ENCODE results near the gene ANAPC7.

Gene ANAPC7

GRCh38 chr12:110373425-110373824, 30.1 kb downstream of the ANAPC7 start:
- no peak for DNase-seq

GRCh38 chr12:110373025-110373424, 30.5 kb downstream of the ANAPC7 start:
- no peak for DNase-seq

DNA sequence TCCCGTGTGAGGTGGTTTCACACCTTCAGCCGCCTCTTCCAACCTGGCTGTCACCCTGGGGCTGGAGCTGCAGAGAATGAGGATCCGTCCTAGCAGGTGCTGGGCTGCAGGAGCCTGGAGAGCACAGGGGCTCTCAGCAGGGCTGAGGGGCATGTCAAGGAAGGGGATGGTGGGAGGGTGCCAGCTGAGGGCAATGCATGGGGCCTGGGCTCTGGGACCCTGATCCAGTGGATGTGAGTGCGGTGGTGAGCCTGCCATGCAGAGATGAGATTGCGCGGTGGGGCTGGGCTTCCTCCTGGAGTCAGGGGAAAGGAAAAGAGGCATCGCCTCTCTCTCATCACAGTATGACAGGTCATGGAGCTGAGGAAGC, 31.5 kb downstream of the ANAPC7 start:
- DNase-seq: no peak

GRCh38 chr12:110371408-110372055, 32.0 kb downstream of the ANAPC7 start:
- no peak for DNase-seq

DNA sequence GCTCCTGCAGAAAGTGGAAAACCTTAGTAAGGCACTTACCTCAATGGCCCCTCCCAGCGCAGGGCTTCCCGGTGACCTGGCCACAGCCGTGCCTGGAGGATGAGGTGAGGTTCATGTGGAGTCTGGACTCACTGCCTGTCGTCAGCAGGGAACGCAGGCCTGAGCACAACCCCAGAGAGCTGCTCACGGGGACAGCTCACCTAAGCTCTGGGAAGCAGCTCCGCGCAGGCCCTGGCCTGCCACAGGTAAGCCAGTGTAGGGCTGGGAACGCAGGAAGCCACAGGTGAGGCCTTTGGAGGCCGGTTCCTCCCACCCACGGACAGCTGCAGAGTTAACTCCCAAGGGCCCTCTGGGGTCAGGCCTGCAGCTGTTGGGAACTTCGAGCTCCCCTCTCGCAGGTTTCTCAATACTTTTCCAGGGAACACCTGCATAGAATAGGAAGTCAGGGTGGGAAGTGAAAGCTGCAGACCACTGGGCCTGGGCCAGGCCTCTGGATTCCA, 32.7 kb downstream of the ANAPC7 start:
- no peak for DNase-seq

DNA sequence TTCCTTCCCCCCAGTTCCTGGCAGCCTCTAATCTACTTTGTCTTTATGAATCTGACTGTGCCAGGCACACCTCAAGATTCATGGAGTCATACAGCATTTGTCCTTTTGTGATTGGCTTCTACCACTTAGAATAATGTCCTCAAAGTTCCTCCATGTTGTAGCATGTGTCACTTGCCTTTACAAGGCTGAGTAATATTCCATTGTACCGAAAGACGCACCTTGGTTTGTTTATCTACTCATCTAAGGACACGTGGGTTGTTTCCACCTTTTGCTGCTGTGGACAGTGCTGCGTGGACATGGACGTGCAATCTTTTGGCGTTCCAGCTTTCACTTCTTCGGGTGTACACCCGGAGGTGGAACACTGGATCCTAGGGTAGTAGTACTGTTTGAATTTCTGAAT, 33.5 kb downstream of the ANAPC7 start:
- DNase-seq: no peak

- DNase-seq: no peak
Observed at GRCh38 chr12:110367181-110367864, 36.2 kb downstream of the ANAPC7 start.

DNA sequence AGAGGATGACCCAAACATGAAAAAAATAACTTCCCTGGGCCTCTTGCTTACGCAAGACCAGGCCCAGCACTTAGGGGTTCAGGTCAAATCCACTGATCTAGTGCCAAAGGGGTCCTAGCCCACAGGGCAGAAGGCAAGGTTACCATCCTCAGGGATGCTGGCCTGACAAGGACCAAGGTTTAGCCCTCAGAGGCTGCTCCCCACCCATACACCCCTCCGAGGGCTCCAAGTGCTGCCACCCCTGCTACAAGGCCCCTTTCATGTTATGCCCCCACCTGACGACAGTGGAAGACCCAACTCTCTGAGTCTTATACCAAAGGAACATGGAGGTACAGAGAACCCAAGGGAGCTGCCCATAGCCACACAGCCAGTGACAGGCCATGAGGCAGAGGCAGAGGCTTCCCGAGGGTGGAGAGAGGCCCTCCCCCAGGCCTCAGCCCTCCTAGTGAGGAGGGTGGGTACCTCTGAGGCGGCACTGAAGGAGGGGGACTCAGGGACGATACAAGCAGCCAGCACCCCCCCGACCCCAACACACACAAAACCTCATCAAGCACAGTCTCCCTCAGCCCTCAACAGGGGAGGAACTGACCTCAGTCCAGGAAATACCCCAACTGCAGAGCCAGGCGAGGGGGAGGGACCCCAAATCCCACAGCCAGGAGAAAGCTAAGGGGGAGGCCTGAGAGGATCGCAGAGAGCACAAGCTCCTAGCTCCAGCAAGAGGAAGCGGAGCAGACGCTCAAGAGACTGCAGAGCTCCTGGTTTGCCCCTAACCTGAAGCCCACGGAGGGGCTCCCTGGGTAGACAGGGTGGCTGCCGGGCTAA, 37.0 kb downstream of the ANAPC7 start:
- peak; percentile 31 to 82 for DNase-seq

- DNase-seq: peak; percentile 60 to 91
Observed at GRCh38 chr12:110365489-110366320, 37.8 kb downstream of the ANAPC7 start.

DNA sequence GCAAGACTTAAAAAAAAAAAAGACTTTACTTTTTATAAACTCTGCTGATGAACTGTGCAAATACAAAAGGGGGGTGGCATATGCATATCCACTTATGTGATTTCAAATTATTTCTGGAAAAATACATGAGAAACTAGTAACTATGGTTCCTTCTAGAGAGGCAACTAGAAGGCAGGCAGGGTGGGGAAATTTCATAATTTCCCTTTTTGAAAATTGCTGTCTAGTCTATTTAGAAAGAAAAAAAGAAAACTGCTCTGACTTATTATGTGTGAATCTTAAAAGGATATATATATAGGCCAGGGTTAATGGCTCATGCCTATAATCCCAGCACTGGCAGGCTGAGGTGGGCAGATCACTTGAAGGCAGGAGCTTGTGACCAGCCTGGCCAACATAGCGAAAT, 42.3 kb downstream of the ANAPC7 start:
- DNase-seq: peak; percentile 81 to 84

GRCh38 chr12:110358384-110359097, 45.0 kb downstream of the ANAPC7 start:
- peak; percentile 51 to 59 for DNase-seq

GRCh38 chr12:110355073-110355472, 48.4 kb downstream of the ANAPC7 start:
- no peak for DNase-seq

DNA sequence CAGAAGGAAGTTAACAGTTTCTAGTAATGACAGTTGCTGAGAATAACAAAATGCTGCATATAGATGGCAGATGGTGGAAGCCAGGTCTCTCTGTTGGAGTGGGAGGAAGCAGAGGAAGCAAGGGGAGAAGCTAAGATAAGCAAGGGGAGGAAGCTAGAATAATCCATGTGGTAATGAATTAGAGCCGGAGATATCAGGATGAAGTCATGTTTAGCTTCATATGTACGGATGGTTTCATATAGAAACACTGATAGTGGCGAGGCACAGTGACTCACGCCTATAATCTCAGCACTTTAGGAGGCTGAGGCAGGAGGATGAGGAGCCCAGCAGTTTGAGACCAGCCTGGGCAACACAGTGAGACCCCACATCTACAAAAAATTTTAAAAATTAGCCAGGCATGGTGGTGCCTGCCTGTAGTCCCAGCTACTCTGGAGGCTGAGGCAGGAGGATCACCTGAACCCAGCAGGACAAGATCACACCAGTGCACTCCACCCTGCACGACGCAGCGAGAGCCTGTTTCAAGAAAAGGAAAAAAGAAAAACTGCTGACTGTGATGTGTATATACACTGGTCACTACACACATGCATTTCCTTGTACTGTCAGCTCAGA, 49.2 kb downstream of the ANAPC7 start:
- DNase-seq: peak; percentile 40 to 60

GRCh38 chr12:110353211-110353965, 50.1 kb downstream of the ANAPC7 start:
- DNase-seq: no peak

DNA sequence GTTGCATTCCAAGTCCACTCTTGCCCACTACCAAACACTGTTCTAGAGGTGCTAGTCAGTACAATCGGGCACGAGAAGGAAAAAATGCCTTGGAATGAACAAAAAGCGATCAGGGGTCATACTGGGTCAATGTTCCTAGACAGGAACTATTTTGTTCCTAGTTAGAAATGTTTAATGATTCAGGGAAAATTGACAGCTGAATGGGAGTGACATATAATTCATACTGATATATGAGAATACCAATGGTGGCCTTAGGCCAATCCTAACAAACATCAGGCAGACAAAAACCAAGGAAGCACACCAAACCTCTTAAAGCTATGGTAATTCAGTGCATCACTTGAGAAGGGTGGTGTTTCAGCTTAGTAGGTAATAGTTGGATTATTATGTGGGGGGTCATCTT, 51.1 kb downstream of the ANAPC7 start:
- DNase-seq: no peak

DNA sequence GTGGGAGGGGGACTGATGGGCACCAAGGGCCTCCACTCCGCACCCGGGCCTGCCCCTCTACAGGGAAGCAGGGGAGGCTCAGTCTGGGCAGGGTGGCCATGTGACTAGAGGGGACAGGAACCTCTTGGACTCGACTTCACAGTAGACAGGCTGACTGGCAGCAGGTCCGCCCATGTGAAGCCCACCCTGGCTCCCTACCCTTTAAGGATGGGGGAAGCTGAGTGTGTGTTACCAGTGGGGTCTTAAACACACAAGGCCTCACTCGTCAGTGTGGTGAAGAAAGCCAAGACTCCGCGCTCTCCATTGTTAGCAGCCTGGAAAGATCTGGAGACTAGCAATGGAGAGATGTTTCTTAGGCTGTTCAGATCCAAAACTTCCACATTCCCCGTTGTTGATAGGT, 52.4 kb downstream of the ANAPC7 start:
- DNase-seq: no peak

GRCh38 chr12:110349514-110350151, 53.9 kb downstream of the ANAPC7 start:
- peak; percentile 80 to 97 for DNase-seq

DNA sequence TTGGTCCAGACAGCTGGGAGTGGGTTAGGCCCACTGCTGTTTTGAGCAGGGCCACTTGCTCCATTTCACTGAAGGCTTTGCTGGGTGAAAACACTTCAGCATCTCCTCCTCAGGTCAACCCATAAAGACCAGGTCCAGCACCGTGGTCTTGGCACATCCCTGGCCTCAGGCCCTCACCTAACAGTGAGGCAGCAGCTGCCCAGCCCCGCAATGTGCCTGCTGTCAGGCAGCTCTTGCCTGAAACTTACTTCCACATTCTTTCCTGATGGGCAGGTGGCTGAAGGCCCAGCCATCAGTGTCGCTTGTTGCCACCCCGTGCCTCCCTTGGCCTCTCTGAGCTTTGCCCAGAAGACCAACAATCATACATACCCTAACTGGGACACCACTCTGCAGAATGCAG, 54.4 kb downstream of the ANAPC7 start:
- DNase-seq: no peak

GRCh38 chr12:110348431-110349059, 55.0 kb downstream of the ANAPC7 start:
- no peak for DNase-seq

DNA sequence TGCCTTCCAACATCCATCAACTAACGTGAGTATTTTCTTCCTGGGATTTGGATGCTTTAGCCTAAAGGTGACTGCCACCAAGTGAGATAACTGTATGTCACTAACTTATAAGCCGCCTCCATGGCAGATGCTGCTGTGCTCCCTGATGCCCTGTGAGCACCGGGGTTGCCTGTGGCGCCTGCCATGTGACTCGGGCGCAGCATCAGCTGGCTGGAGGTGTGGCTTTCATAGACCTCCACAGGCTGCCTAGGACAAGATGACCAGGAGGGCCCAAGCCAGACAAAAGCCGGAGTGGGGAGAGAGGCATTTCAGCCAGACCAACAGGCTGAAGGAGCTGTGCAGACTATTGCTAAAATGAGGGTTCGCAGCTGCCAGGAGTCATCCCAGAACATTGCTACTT, 55.7 kb downstream of the ANAPC7 start:
- no peak for DNase-seq

Data from inflammatory macrophage treated with lipopolysaccharide for 1 hour (primary cell).